Heart left ventricle (tissue), 13 donors: ENCODE results near the gene MAS1L.

Experiments used
- POLR2A ChIP-seq, 2 donors: fragments of 450-650 bp; IDR thresholded peaks; one replicate each; pipeline ENCODE4 v1.6.1; 2017; ENCODE audit warnings: antibody characterized with exemption in 2 of 2, mild to moderate bottlenecking in 2 of 2, moderate library complexity in 2 of 2
- TF ChIP-seq, protein P1 (sequence below), 12 donors: fragments of 200-600 bp; sonication (generic) in 4 of 12; IDR thresholded peaks; one replicate each; pipeline versions ENCODE4 v1.5.0 to v1.8.0; 2018 to 2022; ENCODE audit warnings: antibody characterized with exemption in 12 of 12, mild to moderate bottlenecking in 5 of 12
- donor health status: ischemic (EF 13 %, LVEDD 7.1; RV severe dilation, severe dysfunction).
- donor health status: DM: no; HTN: yes; CAD: no.
- donor health status: DM: no; HTN: no; CAD: no.
- donor health status: ischemic (EF 25% LVEDD 6.9; RV normal size, moderate dysfunction).
- donor health status: ischemic (EF 25% LVEDD 5.7; RV mildly dilated, moderate dysfunction).
- donor health status: ischemic (EF 35%, LVEDD 5.7; RV mildly dilated, moderate dysfunction).
- donor health status: nonischemic (EF 11% LVEDD 7.7; RV severe dilation, severe dysfunction).
- donor health status: DM: yes; HTN: yes; CAD: no.
- donor health status: PGD.
- donor health status: ischemic (EF 29% LVEDD 5.4; RV normal size, mild dysfunction).
- donor health status: nonischemic (EF 23%, LVEDD 6.1; RV moderate dilation, normal function).

DNA sequence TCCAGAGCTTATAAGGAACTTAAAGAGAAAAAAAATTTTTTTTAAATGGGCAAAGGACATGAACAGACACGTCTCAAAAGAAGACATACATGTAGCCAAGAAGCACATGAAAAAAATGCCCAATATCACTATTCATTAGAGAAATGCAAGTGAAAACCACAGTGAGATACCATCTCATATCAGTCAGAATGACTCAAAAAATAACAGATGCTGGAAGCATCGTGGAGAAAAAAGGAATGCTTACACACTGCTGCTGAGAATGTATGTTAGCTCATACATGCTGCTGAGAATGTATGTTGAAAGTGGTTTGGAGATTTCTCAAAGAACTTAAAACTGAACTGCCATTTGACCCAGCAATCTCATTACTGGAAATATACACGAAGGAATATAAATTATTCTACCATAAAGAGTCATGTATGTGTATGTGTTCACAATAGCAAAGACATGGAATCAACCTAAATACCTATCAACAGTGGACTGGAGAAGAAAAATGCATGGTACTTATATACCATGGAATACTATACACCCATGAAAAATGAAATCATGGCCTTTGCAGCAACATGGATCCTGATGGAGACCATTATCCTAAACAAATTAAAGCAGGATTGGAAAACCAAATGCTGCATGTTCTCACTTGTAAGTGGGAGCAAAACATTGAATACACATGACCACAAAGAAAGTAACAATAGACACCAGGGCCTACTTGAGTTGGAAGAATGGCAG, 36.1 kb downstream of the MAS1L start:
- no peak for TF ChIP-seq POLR2A (IDR thresholded peaks at IDR 0.05)
- TF ChIP-seq, protein P1, sequence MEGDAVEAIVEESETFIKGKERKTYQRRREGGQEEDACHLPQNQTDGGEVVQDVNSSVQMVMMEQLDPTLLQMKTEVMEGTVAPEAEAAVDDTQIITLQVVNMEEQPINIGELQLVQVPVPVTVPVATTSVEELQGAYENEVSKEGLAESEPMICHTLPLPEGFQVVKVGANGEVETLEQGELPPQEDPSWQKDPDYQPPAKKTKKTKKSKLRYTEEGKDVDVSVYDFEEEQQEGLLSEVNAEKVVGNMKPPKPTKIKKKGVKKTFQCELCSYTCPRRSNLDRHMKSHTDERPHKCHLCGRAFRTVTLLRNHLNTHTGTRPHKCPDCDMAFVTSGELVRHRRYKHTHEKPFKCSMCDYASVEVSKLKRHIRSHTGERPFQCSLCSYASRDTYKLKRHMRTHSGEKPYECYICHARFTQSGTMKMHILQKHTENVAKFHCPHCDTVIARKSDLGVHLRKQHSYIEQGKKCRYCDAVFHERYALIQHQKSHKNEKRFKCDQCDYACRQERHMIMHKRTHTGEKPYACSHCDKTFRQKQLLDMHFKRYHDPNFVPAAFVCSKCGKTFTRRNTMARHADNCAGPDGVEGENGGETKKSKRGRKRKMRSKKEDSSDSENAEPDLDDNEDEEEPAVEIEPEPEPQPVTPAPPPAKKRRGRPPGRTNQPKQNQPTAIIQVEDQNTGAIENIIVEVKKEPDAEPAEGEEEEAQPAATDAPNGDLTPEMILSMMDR (IDR thresholded peaks at IDR 0.05) = no peak
